M059J (cell line): ENCODE data around the gene PPP1R18. TPM values are rescaled to one million over a fixed set of nuclear protein-coding genes. Genes with fewer than 3 reads are reported as not detected.

ENCODE experiments used
- DNase-seq: peaks from one replicate; pipeline ENCODE4 v3.0.0-alpha.2; 2012; ENCODE audit warnings: low read depth
- total RNA-seq: library from RNA; depleted of rRNA; stranded (reverse); fragments of >200 nt; shearing (Covaris generic); gene quantifications from 2 replicates; pipeline ENCODE4 v1.2.3, GENCODE V29; 2014

PPP1R18 gene
- total RNA-seq, 1 experiment from 2014 or later, result 139 TPM

DNA sequence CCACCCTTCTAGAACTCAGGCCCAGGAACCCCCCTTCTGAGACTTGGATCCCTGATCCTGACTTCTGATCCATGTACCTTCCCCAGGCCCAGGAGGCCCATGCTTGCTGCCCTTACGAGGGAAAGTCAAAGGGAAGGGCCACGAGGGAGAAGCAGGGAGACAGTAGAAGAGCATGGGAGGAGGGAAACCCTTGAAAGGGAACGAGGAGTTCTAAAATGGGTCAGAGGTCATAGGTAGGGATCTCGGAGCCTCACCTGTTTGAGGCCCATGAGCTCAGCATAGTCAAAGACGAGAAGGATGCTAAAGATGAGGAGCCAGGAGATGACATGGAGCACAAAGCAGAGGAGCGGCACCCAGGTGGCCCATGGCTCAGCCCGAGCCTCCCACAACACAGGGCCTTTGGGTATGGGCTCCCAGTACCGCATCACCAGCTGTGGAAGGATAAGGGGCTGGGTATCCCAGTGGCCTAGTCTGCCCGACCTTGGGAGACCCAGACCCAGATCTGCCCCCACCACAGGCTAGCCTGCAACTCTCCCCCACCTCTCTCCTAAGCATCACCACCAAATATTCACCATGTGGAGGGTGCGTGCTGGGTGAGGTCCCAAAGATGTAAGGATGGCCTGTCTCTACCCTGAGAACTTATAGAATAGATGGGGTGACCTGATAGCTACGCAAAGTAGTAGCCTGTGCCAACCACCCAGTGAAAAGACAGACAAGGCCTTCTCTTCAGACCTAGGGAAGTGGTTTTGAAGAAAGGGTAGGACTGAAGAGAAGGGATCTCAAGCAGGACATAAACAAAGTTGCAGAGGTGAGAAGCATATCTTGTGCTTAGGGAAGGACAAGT is 2.8 kb upstream of the PPP1R18 start:
- no peak for DNase-seq

DNA sequence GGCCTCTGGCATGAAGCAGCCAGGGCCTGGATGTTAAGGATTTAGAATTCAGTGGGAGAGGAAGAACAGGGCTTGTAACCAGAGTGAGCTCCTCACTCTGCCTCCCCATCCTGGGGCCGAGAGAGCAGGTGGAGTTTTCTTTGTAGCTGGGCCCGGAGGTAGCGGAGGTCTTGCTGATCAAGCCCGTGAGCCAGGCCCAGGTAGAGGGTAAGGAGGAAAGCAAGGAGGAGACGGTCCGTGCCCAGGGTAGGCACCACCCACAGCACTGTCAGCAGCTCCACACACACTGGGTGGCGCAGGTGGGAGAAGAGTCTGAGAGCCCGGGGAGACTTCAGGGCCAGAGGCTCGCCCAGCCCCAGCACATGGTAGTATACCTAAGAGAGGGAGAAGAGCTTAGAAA is 2.1 kb upstream of the PPP1R18 start:
- DNase-seq, result no peak

DNA sequence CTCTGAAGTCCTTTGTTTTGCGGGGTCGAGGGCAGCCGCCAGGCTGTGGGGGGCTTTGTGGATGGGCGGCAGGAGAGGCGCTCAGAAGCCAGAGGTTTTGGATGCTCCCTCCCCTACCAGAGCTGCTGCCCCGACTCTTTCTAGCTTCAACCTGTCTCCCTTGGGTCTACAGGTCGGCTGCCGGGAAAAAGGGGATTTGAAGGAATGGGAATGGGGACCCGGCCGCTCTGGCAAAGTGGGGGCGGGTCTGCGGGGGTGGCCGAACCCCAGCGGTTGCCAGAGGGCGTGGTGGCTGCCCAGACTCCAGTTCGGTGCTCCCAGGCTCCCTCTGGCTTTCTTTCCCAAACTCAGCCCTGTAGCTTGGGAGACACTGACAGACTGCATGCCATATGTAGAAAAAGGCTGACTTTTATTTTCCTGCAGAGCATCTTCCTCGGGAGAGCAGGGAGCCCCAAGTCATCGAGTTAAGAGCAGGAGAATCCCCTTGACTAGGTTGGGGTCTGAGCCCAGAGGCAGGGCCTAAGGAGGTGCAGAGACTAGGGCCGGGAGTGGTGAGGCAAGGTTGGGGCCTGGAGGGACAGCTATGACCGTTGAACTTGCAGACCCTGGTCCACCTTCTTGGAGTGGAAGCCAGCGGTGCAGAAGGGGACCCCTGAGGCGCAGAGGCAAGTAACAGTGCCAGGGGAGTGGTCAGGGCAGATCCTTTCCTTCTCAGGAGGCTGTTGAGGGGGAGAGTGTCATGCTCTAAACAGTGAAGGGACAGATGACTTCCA is 1.4 kb upstream of the PPP1R18 start:
- peak; percentile 69 for DNase-seq

DNA sequence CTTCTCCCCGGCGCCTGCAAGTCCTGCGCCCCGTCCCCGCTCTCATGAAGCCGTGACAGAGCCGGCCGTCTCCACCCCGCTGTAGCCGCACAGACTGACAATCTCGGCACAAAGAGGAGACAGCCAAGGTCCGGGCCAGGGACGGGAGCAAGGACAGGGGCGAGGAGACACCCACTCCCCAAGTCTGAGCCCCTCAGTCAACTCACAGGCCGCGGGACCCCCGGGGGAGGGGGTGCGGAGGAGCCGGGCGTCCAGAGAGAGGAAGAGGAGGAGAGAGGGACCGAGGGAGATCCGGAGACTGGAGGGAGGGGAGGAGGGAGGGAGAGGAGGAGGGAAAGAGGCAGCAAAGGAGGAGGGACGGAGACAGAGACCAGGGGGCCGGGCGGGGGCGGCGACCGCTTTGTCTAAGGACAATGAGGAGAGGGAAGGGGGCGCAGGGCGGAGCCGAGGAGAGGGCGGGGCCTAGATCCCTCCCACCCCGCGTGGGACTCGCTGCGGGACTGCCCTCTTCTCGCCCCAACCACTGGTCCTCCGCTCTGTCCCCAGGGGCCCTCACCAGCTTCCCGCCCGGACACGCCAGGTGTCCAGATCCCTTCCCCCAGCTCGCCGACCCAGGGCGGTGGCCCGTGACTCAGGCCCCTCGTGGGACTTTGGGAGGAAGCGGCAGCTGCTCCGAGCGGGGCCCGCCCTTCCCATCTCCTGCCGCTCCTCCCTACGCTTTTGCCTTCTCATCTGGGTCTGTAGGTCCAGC is 638 bp upstream of the PPP1R18 start:
- DNase-seq, result peak; percentile 99

DNA sequence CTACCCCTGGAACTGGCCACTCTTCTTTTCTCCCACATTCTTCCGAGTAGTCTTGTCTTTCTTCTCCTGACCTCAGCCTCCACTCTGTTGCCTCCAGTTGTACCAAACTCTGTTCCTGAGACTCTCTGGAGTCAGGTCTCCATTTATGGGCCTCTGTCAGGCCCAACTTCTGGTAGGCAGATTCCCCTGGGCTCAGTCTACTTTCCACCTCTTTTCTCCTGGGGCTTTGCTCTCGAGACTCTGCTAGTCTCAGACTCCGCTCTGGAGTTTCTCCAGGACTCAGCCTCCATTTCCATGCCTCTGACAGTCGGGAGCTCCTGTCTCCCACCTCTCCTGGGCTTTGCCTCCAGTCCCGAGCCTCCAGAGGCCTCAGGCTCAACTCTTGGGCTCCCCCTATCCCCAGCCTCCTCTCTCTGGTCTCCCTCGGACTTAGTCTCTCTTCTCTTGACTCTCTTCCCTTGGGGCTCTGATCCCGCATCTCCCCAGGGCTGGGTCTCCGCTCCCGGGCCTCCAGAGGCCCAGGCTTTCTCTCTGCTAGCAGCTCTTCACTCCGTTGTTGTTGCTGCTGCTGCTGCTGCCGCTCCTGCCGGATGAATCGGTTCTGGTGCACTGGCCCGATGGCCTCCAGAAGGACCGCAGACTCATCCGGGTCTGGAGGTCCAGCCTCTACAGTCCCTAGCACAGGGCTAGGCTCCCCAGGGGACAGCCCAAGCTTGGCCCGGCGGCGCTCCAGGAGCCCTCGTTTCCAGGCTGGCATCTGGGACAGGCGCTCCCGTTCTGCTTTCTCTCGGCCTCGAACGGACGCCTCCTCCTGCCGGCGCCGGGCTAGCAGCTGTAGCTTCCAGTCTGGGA is 1.1 kb downstream of the PPP1R18 start:
- DNase-seq, result peak; percentile 52

DNA sequence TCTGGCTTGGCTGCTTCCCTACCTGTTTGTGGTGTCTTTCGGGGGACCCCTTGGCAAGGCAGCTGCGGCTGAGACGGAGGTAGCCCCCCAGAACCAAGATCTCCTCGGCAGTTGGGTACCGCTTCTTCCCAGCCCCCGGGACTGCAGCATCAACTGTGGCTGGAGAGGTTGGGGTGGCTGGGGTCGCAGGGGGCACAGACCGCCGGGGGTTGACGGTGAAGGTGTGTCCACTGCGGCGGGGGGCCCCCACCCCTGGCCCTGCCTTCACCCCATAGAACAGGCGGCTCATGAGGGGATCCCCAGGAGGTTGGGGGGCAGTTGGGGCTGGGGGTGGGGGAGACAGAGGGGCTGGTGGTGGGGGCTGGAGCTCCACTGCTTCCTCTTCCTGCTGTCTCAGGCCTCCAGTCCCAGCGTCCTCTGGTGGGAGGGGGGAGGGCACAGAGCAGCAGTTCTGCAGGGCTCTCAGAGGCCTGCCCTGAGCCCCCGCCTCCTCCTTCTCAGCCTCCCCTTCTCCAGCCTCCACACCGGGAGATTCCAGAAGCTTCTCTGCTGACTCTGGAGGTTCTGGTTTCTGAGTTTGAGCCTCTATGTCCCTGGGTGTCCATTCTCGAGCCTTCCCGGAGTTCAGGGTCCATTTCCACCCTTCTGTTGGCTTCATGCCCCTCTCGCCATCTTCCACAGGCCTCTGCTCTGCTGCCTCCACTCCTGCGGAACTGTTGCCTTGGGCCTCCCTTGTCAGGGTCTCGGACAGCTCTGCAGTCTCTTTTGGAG is 1.9 kb downstream of the PPP1R18 start:
- DNase-seq, result peak; percentile 48

DNA sequence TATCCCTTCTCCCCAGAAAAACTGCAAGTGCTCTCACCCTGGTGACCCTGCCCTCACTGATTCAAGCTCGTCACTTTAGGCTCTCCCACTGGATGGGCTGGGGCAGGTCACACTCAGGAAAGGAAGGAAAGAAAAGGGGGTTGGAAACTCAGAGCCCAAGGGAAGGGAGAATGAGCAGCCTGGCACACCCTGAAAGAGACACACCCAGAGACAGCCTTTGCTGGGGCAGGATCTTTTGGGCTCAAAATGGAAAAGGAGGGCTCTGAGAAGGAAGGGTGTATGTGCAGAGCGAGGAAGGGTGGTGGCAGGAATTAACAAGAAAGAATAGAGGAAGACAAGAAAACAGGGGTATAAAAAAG is 2.5 kb downstream of the PPP1R18 start:
- DNase-seq, result peak; percentile 50

DNA sequence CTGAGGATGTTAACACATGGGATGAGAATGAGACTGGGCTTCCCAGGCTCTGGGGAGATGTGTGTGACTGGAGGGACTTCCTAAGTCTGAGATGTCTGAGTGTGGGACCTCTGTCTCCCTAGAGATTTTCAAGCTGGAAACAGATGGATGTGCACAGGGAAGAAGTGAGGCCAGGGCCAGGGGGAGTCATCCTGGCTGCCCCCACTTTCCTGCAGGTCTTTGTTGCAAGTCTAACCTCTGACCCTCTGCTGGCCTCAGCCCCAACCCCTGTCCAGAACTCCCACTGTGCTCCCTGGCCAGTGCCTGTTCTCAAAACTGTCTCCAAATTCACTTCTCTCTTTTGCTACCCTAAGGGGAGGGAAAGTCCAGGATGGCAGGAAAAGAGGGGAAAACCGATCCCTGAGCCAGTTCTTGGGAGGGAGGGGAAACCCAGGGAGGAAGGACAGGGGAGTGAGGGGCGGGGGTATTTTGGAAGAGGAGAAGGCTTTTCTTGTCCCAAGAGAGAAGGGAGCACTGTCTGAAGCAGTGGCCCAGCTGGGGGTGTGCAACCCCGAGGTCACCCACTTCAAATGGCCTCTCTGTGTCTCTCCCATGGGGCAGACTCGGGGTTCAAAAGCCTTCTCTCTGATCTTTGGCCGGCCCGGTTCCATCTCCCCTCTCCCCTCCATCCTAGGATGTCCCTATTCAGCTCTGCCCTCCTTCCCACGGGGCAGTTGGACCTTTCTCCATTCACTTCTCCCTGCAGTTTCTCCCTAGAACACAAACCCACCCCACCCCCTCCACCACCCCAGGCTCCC is 3.1 kb downstream of the PPP1R18 start:
- peak; percentile 57 for DNase-seq

DNA sequence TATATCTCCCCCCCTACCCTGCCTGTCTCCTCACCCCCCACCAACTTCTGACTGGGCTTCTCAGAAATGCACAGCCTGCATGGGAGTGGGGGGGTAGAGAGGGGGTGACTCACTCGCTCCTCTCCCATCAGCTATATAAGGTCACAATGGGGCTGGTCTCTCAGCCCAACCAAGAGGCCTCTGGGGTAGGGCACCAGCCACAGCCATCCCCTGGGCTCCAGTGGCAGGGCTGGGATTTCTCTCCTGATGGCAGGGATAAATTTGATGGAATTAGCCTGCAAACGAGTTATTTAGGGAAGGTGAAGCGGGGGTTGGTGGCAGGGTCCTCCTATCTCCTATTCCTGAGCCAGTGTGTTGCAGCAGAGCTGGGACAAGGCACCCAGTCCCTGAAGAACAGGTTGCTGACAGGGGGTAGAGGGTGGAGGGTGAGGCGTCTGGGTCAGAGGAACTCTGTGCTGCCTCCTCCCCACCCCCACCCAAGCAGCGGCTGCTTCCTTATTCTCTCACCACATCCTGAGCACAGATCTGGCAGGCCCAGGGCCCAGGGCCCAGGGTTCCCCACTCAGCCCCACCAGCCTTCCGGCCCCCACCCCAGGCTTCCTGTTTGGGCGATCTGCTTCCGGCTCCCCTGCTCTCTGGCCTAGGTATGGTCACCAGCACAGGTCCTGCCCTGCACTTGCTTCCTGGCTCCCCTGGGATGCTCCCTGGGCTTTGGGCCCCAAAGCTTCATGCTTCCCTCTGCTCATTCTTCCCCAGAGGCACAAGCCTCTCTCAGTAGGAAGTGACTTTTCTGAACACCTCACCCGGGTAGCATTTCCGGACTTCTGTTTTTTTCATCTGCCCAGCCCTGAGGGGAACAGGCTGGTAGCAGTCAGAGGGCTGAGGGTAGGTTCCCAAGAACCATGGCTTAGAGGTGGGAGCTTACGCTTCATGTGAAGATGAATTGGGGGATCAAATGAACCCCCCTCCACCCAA is 4.0 kb downstream of the PPP1R18 start:
- DNase-seq, result peak; percentile 92

DNA sequence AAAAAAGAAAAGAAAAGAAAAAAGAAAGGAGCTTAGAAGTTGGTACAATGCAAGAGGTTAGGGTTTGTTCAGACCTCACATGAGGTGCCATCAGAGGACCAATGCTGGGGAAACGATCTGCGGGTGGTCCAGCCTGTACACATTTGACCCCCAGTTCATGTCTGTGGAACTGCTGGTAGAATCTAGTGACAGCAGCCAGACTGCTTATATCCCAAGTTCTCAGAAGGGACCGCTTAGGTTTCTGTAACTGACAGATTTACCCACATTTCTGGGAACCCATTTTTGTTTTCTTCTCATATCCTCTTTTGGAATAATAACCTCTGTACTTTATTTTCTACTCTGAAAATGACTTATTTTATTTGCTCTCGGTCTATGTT is 4.7 kb downstream of the PPP1R18 start:
- no peak for DNase-seq

DNA sequence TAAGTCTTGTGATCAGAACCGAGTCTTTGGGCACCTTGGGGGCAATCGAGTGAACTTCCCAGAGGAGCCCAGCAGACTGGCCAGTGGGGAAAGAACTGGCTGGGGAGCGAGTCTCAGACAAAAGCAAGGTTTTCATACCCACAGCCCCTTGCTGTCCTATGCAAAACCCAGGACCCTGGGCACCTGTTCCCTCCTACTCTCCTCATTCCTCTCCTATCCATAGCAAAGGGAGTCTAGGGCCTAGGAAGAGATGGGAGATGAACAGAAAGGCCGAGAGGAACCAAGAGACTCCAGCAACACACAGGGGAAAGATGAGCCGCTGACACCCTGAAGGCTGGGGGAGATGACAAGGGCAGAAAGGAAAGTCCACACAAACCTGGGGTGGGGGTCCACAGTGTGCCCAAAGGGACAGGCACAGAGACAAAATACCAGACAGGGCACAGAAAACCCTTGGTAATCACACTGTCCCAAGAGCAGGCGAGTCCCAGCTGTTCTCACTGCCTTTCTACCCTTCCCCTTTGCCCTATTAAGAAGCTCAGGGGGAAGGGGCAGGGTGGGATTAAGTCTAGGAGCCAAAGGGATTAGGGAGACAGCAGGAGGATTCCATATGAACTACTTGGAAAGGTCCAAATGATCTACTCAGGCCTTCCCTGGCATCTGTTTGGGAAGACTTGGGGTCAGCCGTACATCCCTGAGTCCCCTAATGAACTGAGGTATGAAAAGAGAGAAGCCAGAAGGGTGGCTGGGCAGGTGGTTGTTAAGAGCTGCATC is 6.5 kb downstream of the PPP1R18 start:
- no peak for DNase-seq

DNA sequence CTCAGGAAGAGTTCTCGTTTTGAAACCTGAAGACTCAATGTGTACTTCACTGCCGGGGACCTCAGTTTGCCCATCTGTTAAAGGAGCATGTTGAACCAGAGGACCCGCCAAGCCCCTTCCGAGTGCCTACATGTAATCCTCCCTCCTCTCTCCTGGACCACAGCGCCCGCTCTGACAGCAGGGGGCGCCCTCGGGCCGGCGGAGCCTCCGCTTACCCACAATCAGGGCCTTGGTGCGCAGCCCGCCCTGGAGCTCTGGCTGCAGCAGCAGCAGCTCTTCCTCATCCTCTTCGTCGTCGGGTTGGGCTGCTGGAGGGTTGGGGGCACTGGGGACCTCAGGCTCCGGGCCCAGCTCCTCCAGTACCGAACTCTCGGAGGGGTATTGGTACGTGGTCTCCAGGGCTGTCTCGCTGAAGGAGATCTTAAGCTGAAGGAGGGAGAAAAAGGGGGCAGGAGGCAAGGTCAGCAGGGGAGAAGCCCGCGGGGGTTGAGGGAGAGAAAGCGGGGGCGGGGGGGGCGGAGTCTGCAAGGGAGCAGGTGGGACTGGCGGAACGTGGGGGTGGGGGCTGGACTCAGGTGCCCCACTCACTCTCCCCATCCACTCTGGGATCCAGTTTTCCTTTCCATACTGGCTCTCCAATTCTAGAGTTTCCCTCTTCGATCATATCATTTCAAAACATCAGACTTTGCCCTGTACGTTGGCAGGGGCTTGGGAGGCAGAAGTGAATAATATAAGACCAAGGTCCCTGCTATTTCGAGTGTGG is 7.3 kb downstream of the PPP1R18 start:
- peak; percentile 46 for DNase-seq

DNA sequence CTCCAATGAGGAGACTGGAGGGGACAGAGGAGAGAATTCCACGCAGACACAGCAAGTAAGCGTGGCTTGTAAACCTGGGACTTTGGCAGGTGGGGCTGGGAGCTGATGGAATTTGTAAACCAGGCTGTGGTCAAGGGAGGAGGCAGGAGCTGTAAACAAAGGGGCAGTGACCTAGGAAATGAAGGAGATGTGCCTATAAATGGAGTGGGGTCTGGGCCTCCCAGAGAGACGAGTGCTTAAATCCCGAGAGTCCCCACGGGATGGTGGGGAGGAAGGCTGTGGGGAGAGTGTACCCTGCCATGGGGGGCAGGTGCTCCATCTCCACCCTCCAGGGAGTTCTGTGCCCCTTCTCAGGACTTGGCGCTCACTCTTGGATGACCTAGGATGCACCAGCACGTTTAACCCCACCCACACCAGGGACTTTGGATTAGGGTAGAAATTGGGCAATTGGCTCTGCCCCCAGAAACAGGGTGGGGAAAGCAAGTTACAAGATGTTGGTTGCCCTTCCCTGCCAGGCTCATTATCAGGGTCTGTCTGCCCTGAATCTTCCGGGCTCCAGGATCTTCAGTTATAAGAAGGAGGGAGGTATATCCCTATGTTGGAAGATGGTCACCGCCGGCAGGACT is 9.7 kb downstream of the PPP1R18 start:
- DNase-seq, result no peak

DNA sequence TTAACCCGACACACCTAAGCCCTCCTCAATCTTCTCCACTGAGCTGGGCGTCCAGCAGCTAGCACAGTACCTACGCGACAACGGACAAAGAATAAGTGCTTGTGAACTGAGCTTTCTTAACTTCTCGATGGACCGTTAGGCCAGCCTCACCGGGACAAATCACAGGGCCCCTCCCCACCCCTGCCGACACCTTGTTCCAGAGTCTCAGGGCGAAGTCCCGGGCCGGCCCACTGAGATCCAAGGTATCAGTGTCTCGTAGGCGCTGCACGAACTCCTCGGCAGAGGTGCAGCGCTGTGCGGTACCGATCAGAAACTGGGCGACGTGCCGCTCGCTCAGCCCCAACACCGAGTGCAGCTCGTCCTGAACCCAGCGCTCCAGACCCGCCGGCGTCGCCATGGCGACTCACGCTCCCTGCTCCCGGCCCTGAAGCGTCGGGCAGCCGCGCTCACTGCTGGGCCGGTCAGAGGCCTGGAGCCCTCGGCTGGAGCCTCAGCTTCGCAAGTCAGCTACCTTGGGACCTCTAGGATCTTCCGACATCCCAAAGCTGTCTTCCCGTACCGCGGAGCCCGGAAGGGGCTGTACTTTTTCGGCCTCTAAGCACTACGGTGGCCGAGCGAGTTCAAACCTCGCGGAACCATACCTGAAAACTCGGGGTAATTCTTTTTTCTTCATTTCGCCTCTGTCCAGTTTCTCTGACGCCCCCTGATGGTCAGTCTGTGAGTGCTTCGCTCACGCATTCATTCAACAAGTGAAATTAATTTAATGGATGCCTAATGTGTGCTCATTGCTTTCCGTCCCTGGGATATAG is 13.8 kb downstream of the PPP1R18 start, which contains the start of gene DHX16:
Gene DHX16, minus strand, starts transcription at position 562 of the 809 bp plus-strand sequence. Its CDS starts 165 bp downstream, at position 397.
- DNase-seq, result peak; percentile 99

DNA sequence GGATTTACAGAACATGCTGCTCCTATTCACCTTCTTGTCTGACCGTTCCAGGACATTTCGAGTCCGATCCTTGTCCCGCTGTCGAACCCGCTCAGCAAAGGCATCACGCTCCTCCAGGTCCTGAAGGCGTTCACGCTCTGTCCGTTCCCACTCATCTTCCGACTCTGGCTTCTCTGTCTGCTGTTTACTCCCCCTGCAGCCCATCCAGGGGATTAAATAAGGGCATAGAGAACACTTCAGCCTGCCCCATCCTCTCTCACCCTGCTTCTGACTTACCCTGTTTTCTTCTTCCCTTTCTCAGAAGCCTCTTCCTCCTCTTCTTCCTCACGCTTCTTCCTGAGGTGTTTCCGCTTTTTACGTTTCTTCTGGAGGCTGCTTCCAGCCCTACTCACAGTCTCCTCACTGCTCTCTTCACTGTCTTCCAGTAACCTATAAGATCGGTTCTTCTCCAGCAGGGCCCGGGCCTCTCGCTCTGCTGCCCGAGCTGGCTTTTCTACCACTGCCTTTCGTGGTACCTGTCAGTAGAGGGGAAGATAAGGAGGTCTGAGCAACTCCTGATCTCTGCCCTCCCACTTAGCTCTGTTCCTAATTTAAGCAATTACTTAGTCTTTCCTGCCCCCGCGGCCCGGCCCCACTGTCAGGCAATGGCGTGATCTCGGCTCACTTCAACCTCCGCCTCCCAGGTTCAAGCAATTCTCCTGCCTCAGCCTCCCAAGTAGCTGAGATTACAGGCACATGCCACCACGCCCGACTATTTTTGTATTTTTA is 15.5 kb downstream of the PPP1R18 start:
- DNase-seq, result no peak
